Measurements from ENCODE around the gene GSG1L. TPM values are rescaled to one million over a fixed set of nuclear protein-coding genes. Genes with fewer than 3 reads are reported as not detected.

GSG1L gene
- total RNA-seq, 4 donors from 2014 or later = not detected

GRCh38 chr16:27917949-27918348, 145.6 kb downstream of the GSG1L start:
- TF ChIP-seq, protein P1, sequence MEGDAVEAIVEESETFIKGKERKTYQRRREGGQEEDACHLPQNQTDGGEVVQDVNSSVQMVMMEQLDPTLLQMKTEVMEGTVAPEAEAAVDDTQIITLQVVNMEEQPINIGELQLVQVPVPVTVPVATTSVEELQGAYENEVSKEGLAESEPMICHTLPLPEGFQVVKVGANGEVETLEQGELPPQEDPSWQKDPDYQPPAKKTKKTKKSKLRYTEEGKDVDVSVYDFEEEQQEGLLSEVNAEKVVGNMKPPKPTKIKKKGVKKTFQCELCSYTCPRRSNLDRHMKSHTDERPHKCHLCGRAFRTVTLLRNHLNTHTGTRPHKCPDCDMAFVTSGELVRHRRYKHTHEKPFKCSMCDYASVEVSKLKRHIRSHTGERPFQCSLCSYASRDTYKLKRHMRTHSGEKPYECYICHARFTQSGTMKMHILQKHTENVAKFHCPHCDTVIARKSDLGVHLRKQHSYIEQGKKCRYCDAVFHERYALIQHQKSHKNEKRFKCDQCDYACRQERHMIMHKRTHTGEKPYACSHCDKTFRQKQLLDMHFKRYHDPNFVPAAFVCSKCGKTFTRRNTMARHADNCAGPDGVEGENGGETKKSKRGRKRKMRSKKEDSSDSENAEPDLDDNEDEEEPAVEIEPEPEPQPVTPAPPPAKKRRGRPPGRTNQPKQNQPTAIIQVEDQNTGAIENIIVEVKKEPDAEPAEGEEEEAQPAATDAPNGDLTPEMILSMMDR (IDR thresholded peaks at IDR 0.05; ENCODE audit: low read depth) = no peak

- TF ChIP-seq, protein P1 (IDR thresholded peaks at IDR 0.05; ENCODE audit: low read depth) = no peak
Measured at GRCh38 chr16:27911486-27911885, 152.0 kb downstream of the GSG1L start.

GRCh38 chr16:27907457-27907972, 156.0 kb downstream of the GSG1L start:
- TF ChIP-seq, protein P1 (IDR thresholded peaks at IDR 0.05; ENCODE audit: low read depth) = no peak

GRCh38 chr16:27906883-27907282, 156.6 kb downstream of the GSG1L start:
- TF ChIP-seq, protein P1 (IDR thresholded peaks at IDR 0.05; ENCODE audit: low read depth) = no peak

DNA sequence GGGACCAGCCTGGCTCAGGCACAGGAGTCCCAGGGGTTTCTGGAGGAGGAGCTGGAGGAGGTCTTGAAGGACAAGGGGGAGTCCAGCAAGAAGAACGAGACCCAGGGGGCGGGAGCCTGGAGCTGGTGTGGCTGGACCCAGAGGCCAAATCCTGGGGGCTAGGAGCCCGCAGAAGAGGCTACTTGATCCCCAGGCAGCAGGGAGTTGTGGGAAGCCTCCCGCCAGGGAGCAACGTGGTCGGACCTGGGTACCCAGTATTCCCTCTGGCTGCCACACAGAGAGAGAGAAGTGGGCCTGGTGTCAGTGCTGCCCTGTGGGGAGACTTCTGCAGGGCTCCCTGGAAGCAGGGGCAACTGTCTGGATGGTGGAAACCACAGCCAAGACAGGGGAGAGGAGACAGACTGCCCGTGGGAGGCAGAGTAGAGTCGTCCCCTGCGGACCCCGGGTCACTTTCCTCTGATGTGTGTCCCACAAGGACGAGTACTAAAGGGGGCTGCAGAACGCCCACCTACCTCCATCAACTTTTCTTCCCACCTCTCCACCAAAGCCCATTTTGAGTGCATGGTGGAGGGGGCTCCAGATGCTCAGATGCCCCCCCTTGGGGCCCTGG, 160.4 kb downstream of the GSG1L start:
- TF ChIP-seq, protein P1 (IDR thresholded peaks at IDR 0.05; ENCODE audit: low read depth) = no peak

- TF ChIP-seq, protein P1 (IDR thresholded peaks at IDR 0.05; ENCODE audit: low read depth) = no peak
Measured at GRCh38 chr16:27902551-27902950, 161.0 kb downstream of the GSG1L start.

- TF ChIP-seq, protein P1 (IDR thresholded peaks at IDR 0.05; ENCODE audit: low read depth) = no peak
Measured at GRCh38 chr16:27901956-27902355, 161.6 kb downstream of the GSG1L start.
